Stimulated activated memory B cell treated with anti-CD40 and anti-IgM and Interleukin-4, amounts not matched to agents 10 μg/mL and 1 μg/mL and 100 μg/mL, for 72 hours (primary cell): Measurements from ENCODE around the gene NOXA1.
"Not testable (repeated sequence)": the region's sequence is repeated elsewhere in the genome, so short reads cannot be mapped to it uniquely, and the experiment has no call there.

Experiments
- ATAC-seq: fragments of 150-1000 bp; cut with Tn5 transposase; 2 replicates; pipeline ENCODE4 v1.10.0; 2021
- H3K27ac Mint-ChIP-seq: one replicate; pipeline ENCODE4 v1.8.0; 2022; ENCODE audit warnings: mild to moderate bottlenecking, mixed read lengths
- H3K27me3 Mint-ChIP-seq: one replicate; pipeline ENCODE4 v1.8.0; 2022; ENCODE audit warnings: mixed read lengths
- H3K36me3 Mint-ChIP-seq: one replicate; pipeline ENCODE4 v1.8.0; 2022; ENCODE audit warnings: mixed read lengths
- H3K4me1 Mint-ChIP-seq: one replicate; pipeline ENCODE4 v1.8.0; 2022; ENCODE audit warnings: mixed read lengths
- H3K4me3 Mint-ChIP-seq: one replicate; pipeline ENCODE4 v1.8.0; 2022; ENCODE audit warnings: mild to moderate bottlenecking, moderate library complexity, mixed read lengths
- H3K9me3 Mint-ChIP-seq: one replicate; pipeline ENCODE4 v1.8.0; 2022; ENCODE audit warnings: mixed read lengths

Gene NOXA1, protein sequence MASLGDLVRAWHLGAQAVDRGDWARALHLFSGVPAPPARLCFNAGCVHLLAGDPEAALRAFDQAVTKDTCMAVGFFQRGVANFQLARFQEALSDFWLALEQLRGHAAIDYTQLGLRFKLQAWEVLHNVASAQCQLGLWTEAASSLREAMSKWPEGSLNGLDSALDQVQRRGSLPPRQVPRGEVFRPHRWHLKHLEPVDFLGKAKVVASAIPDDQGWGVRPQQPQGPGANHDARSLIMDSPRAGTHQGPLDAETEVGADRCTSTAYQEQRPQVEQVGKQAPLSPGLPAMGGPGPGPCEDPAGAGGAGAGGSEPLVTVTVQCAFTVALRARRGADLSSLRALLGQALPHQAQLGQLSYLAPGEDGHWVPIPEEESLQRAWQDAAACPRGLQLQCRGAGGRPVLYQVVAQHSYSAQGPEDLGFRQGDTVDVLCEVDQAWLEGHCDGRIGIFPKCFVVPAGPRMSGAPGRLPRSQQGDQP

DNA sequence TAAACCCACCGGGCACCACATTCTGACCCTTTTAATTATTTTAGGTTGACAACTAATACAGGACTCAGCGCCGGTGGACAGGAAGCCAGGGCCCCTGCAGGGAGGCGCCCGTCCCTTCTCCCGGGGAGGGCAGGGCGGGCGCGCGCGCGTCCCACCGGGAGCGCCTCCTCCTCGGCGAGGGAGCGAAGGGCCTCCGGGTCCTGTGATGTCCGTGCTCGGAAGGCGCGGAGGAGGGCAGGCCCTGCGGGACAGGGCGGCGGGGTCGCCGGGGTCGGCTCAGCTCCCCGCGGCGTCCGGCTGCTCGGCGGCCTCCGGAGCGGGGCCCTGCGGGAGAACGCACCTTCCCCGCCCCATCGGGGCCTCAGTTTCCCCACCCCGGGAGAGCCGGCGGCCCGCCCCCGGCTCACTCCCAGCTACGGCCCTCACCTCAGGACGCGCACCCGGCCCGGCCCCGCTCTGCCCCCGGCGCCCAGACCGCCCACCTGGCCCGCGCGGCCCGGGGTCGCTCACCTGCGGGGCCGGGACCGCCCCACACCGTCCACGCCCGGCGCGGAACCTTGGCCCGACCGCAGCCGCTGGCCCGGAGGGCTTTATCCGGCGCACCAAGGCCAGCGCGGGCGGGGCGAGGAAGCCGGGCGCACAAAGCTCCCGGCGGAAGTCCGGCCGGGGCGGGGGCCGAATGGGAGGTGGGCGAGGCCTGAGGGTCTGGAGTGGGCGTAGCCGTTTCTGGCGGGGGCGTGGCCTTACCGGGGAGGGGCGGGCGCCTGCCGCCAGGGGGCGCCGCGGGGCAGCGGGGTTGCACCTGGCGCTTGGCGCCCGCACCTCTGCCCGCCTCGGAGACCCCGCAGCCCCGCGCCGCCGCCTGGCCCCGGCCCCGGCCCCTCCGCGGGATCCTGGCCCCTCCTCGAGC lies at the start of gene NOXA1, which contains the start of gene EXD3:
Gene NOXA1 (plus strand): TSS at position 790 of the 910 bp plus-strand sequence. CDS start 137 bp downstream, outside the sequence.
Gene EXD3 (minus strand): TSS at position 559 of the 910 bp plus-strand sequence. CDS start 27,805 bp downstream, outside the sequence.
- Mint-ChIP-seq H3K36me3 (no peaks in the 10 kb centered on the region), H3K27ac (peak within 1 kb of the TSS; percentile 63), H3K4me3 (peak within 1 kb of the TSS; percentile 82), H3K4me1 (peaks cover 12% of the 10 kb centered on the region), H3K27me3 (no peaks in the 10 kb centered on the region), H3K9me3 (no peaks in the 10 kb centered on the region)
- ATAC-seq, result peak; percentile 93

DNA sequence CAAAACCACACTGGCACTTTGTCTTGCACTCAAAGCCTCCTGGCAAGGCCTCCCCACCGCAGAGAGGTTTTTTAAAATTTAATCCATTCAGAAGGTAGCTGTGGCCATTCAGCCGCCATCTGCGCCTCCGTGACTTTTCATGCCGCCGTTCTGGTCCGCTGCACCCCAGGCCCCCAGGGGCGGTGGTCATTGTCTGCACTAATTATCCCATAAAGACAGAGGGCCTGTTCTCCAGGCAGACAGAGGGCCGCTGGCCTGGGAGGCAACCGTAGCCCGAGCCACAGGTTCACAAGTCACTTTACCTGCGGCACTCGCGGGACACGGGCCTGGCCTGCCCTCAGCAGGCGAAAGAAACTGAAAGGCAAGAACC lies 49.6 kb upstream of the NOXA1 start:
- H3K27ac Mint-ChIP-seq, result no peak overlapping the region
- H3K4me3 Mint-ChIP-seq, result no peak overlapping the region
- H3K36me3 Mint-ChIP-seq, result no peaks in the 10 kb centered on the region
- H3K27me3 Mint-ChIP-seq, result no peaks in the 10 kb centered on the region
- ATAC-seq, result no peak
- H3K4me1 Mint-ChIP-seq, result no peaks in the 10 kb centered on the region
- H3K9me3 Mint-ChIP-seq, result no peaks in the 10 kb centered on the region

DNA sequence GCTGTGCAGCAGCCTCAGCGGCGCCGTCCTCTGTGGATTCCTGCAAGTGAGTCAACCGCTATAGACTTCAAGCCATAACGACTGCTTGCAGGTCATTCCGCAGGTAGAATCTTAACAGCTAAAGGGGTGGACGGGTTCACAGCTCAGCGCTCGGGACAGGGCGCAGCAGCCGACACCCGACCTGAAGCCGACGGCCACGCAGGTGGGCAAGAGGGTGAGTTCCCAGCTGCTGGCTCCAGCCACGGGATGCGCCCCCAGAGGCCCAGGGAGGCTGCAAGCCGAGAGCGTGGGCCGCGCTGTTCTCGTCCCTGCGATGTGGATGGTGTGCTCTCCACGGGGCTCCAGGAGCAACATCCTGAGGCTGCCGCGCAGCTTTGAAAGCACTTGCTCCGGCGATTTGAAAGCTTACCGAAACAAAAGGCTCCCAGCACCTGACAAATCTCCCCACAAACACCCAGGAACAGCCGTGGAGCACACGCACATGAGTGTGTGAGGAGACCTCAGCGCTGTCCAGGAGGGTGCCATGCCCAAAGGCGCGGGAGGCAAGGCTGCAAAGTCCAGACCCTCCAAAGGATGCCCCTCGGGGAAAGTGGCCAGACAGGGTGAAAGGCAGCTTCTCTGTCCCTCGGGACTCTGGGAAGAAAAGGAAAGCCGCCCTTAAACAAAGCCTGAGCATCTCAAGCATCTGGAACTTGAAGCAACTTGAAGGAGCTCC lies 48.9 kb upstream of the NOXA1 start:
- Mint-ChIP-seq H3K4me3 (no peak overlapping the region), H3K27ac (no peak overlapping the region), H3K4me1 (no peaks in the 10 kb centered on the region), H3K9me3 (no peaks in the 10 kb centered on the region), H3K27me3 (no peaks in the 10 kb centered on the region), H3K36me3 (no peaks in the 10 kb centered on the region)
- no peak for ATAC-seq

DNA sequence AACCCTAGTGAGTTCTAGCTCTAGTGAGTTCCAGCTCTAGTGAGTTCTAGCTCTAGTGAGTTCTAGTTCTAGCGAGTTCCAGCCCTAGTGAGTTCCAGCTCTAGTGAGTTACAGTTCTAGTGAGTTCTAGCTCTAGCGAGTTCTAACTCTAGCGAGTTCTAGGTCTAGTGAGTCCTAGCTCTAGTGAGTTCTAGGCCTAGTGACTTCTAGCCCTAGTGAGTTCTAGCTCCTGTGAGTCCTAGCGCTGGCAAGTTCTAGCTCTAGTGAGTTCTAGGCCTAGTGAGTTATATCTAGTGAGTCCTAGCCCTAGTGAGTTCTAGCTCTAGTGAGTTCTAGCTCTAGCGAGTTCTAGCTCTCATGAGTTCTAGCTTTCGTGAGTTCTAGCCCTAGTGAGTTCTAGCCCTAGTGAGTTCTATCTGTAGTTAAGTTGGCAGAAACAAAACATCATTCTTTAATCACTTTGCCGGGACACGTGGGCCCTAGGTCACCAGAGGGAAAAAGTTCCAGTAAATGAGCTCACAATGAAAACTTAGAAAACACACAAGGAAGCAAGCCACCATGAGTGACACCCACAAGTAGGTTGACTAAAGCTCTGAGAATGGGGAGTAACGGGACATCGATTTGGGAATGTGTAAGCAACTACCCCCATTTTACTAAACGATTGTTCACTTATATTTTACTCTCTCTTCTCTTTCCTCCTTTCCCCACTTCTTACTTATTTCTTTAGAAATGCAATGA lies 47.7 kb upstream of the NOXA1 start:
- H3K4me1 Mint-ChIP-seq, result no peaks in the 10 kb centered on the region
- no peaks in the 10 kb centered on the region for H3K36me3 Mint-ChIP-seq
- no peak overlapping the region for H3K4me3 Mint-ChIP-seq
- H3K27ac Mint-ChIP-seq, result no peak overlapping the region
- ATAC-seq, result no peak
- no peaks in the 10 kb centered on the region for H3K9me3 Mint-ChIP-seq
- H3K27me3 Mint-ChIP-seq, result no peaks in the 10 kb centered on the region

DNA sequence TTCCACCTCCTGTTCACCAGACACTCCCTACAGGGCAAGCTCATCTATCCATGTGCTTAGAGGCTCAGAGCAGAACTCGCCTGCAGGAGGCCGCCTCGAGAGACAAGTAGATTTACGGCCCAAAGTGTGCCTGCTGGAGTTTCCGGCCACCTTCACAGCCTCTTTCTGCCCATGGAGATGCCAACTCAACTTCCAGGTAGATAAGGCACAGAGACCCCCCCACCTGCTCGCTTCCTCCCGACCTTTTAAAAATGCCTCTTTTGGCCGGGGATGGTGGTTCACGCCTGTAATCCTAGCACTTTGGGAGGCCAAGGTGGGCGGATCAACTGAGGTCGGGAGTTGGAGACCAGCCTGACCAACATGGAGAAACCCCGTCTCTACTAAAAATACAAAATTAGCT lies 46.8 kb upstream of the NOXA1 start:
- H3K4me1 Mint-ChIP-seq, result no peaks in the 10 kb centered on the region
- no peak overlapping the region for H3K27ac Mint-ChIP-seq
- no peak for ATAC-seq
- H3K27me3 Mint-ChIP-seq, result no peaks in the 10 kb centered on the region
- H3K9me3 Mint-ChIP-seq, result no peaks in the 10 kb centered on the region
- no peak overlapping the region for H3K4me3 Mint-ChIP-seq
- H3K36me3 Mint-ChIP-seq, result no peaks in the 10 kb centered on the region

DNA sequence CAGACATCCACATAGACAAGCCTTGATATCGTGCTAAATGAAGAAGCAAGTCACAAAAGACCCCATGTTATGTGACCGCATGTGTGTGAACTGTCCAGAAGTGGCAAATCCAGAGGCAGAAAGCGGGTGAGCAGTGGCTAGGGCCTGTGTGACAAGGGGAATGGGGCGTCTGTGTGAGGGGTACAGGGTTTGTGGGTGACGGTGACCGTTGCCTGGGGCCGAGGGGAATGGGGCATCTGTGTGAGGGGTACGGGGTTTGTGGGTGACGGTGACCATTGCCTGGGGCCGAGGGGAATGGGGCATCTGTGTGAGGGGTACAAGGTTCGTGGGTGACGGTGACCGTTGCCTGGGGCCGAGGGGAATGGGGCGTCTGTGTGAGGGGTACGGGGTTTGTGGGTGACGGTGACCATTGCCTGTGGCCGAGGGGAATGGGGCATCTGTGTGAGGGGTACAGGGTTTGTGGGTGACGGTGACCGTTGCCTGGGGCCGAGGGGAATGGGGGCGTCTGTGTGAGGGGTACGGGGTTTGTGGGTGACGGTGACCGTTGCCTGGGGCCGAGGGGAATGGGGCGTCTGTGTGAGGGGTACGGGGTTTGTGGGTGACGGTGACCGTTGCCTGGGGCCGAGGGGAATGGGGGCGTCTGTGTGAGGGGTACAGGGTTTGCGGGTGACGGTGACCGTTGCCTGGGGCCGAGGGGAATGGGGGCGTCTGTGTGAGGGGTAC lies 44.3 kb upstream of the NOXA1 start:
- not testable (repeated sequence) for H3K9me3 Mint-ChIP-seq, ATAC-seq, H3K4me3 Mint-ChIP-seq, H3K27me3 Mint-ChIP-seq, H3K36me3 Mint-ChIP-seq, H3K4me1 Mint-ChIP-seq, H3K27ac Mint-ChIP-seq

DNA sequence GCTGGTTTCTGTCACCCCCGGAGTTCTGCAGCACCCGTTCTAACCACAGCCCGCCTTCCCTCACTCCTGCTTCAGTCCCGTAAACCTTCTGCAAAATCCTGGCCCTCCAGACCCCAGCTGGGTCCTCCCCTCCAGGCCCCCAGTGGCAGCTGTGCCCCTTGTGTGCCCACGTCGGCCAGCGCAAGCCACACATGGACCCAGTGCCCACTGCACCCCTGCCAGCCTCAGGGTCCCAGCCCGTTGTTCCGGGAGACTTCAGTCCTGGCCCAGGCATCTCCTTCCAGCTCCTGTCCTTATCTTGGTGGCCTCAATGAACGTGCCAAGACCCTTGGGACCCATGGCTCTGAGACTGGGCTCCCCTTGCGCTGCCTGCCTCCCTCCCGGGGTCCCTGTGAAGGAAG lies 43.4 kb upstream of the NOXA1 start:
- H3K4me3 Mint-ChIP-seq, result no peak overlapping the region
- H3K36me3 Mint-ChIP-seq, result no peaks in the 10 kb centered on the region
- H3K27me3 Mint-ChIP-seq, result no peaks in the 10 kb centered on the region

DNA sequence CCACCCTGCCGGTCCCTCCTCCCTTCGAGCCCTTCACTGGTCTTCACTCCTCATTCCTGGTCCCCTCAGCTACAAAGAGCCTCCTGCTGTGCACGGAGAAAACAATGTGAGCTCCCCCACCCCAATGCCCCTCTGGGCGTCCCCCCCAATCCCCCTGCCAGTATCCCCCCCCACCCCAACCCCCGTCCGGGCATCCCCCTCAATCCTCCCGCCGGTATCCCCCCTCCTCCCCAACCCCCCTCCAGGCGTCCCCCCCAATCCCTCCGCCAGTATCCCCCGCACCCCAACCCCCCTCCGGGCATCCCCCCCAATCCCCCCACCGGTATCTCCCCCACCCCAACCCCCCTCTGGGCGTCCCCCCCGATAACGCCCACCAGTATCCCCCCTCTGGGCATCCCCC lies 43.0 kb upstream of the NOXA1 start:
- Mint-ChIP-seq H3K9me3 (no peaks in the 10 kb centered on the region), H3K4me3 (no peak overlapping the region), H3K27me3 (no peaks in the 10 kb centered on the region), H3K27ac (no peak overlapping the region), H3K36me3 (no peaks in the 10 kb centered on the region), H3K4me1 (no peaks in the 10 kb centered on the region)
- no peak for ATAC-seq

More for the DNA sequence above, 43.4 kb upstream of the NOXA1 start:
- H3K4me1 Mint-ChIP-seq, result no peaks in the 10 kb centered on the region
- no peaks in the 10 kb centered on the region for H3K9me3 Mint-ChIP-seq
- H3K27ac Mint-ChIP-seq, result no peak overlapping the region
- no peak for ATAC-seq

DNA sequence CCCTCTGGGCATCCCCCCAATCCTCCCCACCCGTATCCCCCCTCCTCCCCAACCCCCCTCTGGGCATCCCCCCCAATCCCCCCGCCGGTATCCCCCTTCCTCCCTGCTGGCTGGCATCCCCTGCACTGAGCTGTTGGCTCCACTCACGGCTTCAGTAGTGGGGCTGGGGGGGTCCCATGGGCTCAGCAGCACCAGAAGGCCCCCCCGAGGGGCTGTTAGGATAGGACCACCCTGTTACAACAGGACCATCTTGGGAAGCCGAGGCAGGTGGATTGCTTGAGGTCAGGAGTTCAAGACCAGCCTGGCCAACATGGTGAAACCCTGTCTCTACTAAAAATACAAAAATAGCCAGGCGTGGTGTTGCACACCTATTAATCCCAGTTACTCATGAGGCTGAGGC lies 42.6 kb upstream of the NOXA1 start:
- ATAC-seq, result no peak
- Mint-ChIP-seq H3K4me3 (no peak overlapping the region), H3K9me3 (no peaks in the 10 kb centered on the region), H3K36me3 (no peaks in the 10 kb centered on the region), H3K27ac (no peak overlapping the region), H3K27me3 (no peaks in the 10 kb centered on the region), H3K4me1 (no peaks in the 10 kb centered on the region)

DNA sequence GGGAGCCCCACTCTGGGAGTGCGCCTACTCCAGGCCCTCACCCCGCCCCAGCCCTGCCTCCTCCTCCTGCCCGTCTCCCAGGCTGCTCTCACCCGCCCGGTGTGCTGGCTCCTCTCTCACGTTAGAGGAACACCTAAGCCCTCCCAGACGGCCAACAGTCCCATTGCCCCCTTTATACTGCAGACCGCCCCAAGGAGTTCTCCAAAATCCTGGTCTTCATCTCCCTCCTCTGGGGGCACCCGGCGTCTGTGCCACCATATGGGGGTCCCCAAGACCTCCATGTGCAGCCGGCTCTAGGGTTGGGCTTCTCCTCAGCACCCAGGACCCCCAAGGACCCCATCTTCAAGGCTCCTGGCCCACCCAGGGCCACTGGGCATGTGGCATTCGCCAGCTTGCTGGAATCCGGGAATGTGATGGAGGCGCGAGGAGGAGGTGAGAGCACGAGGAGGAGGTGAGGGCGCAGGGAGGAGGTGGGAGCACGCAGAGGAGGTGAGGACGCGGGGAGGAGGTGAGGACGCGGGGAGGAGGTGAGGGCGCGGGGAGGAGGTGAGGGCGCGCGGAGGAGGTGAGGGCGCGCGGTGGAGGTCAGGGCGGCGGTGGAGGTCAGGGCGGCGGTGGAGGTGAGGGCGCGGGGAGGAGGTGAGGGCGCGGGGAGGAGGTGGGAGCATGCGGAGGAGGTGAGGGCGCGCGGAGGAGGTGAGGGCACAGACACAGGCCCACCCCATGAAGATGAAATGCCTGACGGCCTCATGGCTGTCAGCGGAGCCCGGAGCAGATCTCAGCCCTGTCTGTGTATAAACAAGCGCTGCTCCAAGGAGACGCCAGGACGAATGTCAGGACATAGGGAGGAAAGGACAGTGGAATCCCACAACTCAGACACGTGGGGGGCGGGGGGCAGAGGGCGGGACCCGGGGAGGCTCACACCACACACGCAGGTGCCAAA lies 41.4 kb upstream of the NOXA1 start:
- Mint-ChIP-seq H3K36me3 (no peaks in the 10 kb centered on the region), H3K4me3 (no peak overlapping the region), H3K4me1 (no peaks in the 10 kb centered on the region), H3K27ac (no peak overlapping the region), H3K9me3 (no peaks in the 10 kb centered on the region), H3K27me3 (no peaks in the 10 kb centered on the region)
- ATAC-seq, result peak; percentile 61

DNA sequence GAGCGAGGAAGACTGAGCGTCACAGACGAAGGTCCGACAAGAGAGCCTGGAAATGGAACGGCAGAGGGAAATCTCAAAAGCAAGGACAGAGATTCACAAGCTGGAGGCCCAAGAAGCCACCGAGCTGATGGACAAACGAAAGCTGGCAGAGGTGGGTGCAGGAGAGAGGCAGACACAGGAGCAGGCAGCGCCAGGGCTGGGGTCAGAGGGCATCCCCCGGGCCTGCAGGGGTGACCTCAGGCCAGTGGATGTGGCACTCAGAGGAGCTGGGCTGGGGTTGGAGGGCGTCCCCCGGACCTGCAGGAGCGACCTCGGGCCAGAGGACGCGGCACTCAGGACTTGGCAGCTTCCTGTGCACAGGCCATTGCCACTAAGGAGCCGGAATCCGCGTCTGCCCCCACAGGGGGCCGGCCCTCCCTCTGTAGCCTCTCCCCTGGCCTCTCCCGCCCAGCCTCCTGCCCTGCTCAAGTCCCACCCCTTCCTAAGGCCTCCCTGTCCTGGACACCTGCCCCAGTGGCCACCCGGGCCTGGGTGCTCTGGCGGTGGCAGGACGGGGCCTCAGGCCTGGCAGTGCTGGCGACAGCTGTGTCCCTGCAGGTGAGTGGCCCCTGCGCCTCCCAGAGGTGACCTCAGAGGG lies 40.6 kb upstream of the NOXA1 start:
- ATAC-seq, result peak; percentile 46
- Mint-ChIP-seq H3K36me3 (no peaks in the 10 kb centered on the region), H3K9me3 (no peaks in the 10 kb centered on the region), H3K27me3 (no peaks in the 10 kb centered on the region), H3K4me1 (no peaks in the 10 kb centered on the region), H3K4me3 (no peak overlapping the region), H3K27ac (no peak overlapping the region)

DNA sequence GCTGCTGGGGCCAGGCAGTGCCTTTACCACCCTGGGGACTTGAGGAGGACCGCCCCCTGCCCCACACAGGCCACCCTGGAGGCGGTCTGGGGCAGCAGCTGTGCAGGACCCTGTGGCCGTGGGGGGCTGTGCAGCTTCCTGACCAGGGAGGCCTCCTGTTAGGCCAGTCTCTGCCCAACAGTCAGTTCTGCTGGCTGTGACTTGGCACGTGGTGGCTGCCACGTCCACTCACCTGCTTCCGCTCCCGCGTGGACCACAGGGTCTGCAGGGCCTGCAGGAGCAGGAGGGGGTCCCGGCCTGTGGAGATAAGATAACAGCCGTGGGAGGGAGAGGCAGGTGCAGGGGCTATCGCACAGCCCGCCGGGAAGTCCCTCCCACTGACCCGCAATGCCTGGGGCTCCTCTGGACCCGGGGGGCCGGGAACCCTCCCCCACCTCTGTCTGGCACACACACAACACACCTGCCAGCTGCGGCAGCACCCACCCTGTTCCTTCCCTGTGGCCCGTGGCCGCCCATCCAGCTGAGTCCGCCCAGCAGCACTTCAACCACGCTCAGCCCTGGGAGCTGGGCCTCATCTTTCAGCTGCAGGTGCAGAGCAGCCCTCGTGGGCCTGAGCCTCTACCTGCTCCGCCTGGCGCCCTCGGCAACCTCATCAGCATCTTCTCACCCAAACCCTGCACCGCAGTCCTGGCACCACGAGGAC lies 40.0 kb upstream of the NOXA1 start:
- H3K36me3 Mint-ChIP-seq, result no peaks in the 10 kb centered on the region
- H3K27me3 Mint-ChIP-seq, result no peaks in the 10 kb centered on the region
- H3K4me3 Mint-ChIP-seq, result no peak overlapping the region
- no peaks in the 10 kb centered on the region for H3K4me1 Mint-ChIP-seq
- H3K9me3 Mint-ChIP-seq, result no peaks in the 10 kb centered on the region
- H3K27ac Mint-ChIP-seq, result no peak overlapping the region
- ATAC-seq, result no peak
